GM12878 (cell line): ENCODE measurements around the gene AIP. TPM values are rescaled to one million over a fixed set of nuclear protein-coding genes. Genes with fewer than 3 reads are reported as not detected.

ENCODE experiments used
- ATF7 ChIP-seq: fragments of 450-650 bp; IDR thresholded peaks from 2 replicates; pipeline ENCODE4 v1.6.1; 2016; ENCODE audit warnings: low read depth, mild to moderate bottlenecking
- BCL11A ChIP-seq: IDR thresholded peaks from 2 replicates; pipeline ENCODE4 v1.6.1; 2011; ENCODE audit warnings: low read depth, low read length
- BHLHE40 ChIP-seq, 2 experiments: fragments of 450-650 bp in 1 of 2; IDR thresholded peaks; 2 replicates each; pipeline ENCODE4 v1.6.1; 2011 to 2017; ENCODE audit warnings: low read depth in 2 of 2, borderline replicate concordance in 1 of 2, improper control_type of control experiment in 1 of 2, low read length in 1 of 2, mild to moderate bottlenecking in 1 of 2
- CBX3 ChIP-seq: fragments of 200-600 bp; sonication (generic); IDR thresholded peaks from 2 replicates; pipeline ENCODE4 v1.6.1; 2016; ENCODE audit warnings: low read depth, borderline replicate concordance
- HCFC1 ChIP-seq: fragments of 150-350 bp; IDR thresholded peaks from 2 replicates; pipeline ENCODE4 v1.6.1; 2014; ENCODE audit warnings: low read length
- HDAC2 ChIP-seq: fragments of 200-600 bp; sonication (generic); IDR thresholded peaks from 2 replicates; pipeline ENCODE4 v1.6.1; 2017
- LARP7 ChIP-seq: fragments of 450-650 bp; IDR thresholded peaks from 2 replicates; pipeline ENCODE4 v1.6.1; 2017; ENCODE audit warnings: mild to moderate bottlenecking
- MEF2A ChIP-seq: IDR thresholded peaks from 2 replicates; pipeline ENCODE4 v1.6.1; 2011; ENCODE audit warnings: low read depth, mild to moderate bottlenecking, low read length, moderate library complexity; ENCODE audit not compliant: insufficient read depth
- MXI1 ChIP-seq: fragments of 150-350 bp; IDR thresholded peaks from 2 replicates; pipeline ENCODE4 v1.6.1; 2011; ENCODE audit warnings: low read depth, mild to moderate bottlenecking, inconsistent platforms, low read length, improper control_type of control experiment
- MYB ChIP-seq: fragments of 150-350 bp; IDR thresholded peaks from 2 replicates; pipeline ENCODE4 v1.6.1; 2014; ENCODE audit warnings: mild to moderate bottlenecking, low read depth, low read length, borderline replicate concordance
- NR2C2 ChIP-seq: IDR thresholded peaks from 2 replicates; pipeline ENCODE4 v1.6.1; 2011; ENCODE audit warnings: borderline replicate concordance, low read depth; ENCODE audit not compliant: control insufficient read depth, insufficient read length
- POLR2AphosphoS5 ChIP-seq: IDR thresholded peaks from 2 replicates; pipeline ENCODE4 v1.6.1; 2011; ENCODE audit warnings: mild to moderate bottlenecking, low read length, inconsistent platforms
- POU2F2 ChIP-seq: IDR thresholded peaks from 3 replicates; pipeline ENCODE4 v1.6.1; 2011; ENCODE audit warnings: low read depth, mild to moderate bottlenecking, low read length, borderline replicate concordance
- SMARCA5 ChIP-seq: fragments of 450-650 bp; IDR thresholded peaks from 2 replicates; pipeline ENCODE4 v1.6.1; 2017; ENCODE audit warnings: mild to moderate bottlenecking
- SRF ChIP-seq, 2 experiments: IDR thresholded peaks; 2 replicates each; pipeline ENCODE4 v1.6.1; 2011; ENCODE audit warnings: low read depth in 2 of 2, low read length in 2 of 2, mild to moderate bottlenecking in 1 of 2, moderate library complexity in 1 of 2
- YBX1 ChIP-seq: fragments of 450-650 bp; IDR thresholded peaks from 2 replicates; pipeline ENCODE4 v1.6.1; 2016; ENCODE audit warnings: antibody characterized with exemption
- ZBED1 ChIP-seq: IDR thresholded peaks from 2 replicates; pipeline ENCODE4 v1.6.1; 2016; ENCODE audit warnings: borderline replicate concordance
- ZNF207 ChIP-seq: fragments of 450-650 bp; IDR thresholded peaks from 2 replicates; pipeline ENCODE4 v1.6.1; 2014; ENCODE audit warnings: antibody characterized with exemption, mild to moderate bottlenecking, borderline replicate concordance
- ZNF217 ChIP-seq: fragments of 450-650 bp; IDR thresholded peaks from 2 replicates; pipeline ENCODE4 v1.6.1; 2017; ENCODE audit warnings: antibody characterized with exemption, mild to moderate bottlenecking
- polyA plus RNA-seq, 11 experiments: library from polyadenylated mRNA; depleted of rRNA in 4 of 11; unstranded in 6 of 11; stranded (reverse) in 5 of 11; fragments of >200 nt; fragmentation: Nextera tagmentation in 4 of 11; fragmentation: Illumina TruSeq in 1 of 11; extraction: Ambion mirVana in 4 of 11; extraction: Trizol in 1 of 11; gene quantifications; 1 replicate in 1 of 11; 2 replicates in 10 of 11; pipeline versions ENCODE4 v1.2.1 to v1.2.3, GENCODE V29; 2011 to 2016; ENCODE audit warnings: inconsistent platforms in 2 of 11, missing spikeins in 2 of 11, low read depth in 1 of 11
- total RNA-seq, 4 experiments: library from RNA; depleted of rRNA in 3 of 4; stranded (reverse); fragments of >200 nt in 3 of 4; fragmentation: Illumina TruSeq in 1 of 4; extraction: Trizol in 1 of 4; gene quantifications; 2 replicates each; pipeline versions ENCODE4 v1.2.1 to v1.2.3, GENCODE V29; 2013 to 2021
- TF ChIP-seq, protein P1 (sequence below): fragments of 150-350 bp; IDR thresholded peaks from 2 replicates; pipeline ENCODE4 v1.6.1; 2014; ENCODE audit warnings: mild to moderate bottlenecking, low read depth, low read length
- TF ChIP-seq, protein P2 (sequence below): IDR thresholded peaks from 2 replicates; pipeline ENCODE4 v1.6.1; 2012; ENCODE audit warnings: low read depth, low read length, improper control_type of control experiment
- TF ChIP-seq, protein P3 (sequence below): fragments of 450-650 bp; IDR thresholded peaks from 2 replicates; pipeline ENCODE4 v1.6.1; 2017; ENCODE audit warnings: antibody characterized with exemption, mild to moderate bottlenecking, moderate library complexity
- TF ChIP-seq, protein P4 (sequence below): fragments of 450-650 bp; formaldehyde crosslinking; IDR thresholded peaks from 2 replicates; pipeline ENCODE4 v1.5.0; 2022; ENCODE audit warnings: mild to moderate bottlenecking, missing genetic modification characterization

The AIP gene
- total and polyA plus RNA-seq, 10 of the 15 experiments (the other 5 are each of a cell fraction or from before 2014, with no cell fraction given), result 12.6 to 164 (median 104) TPM

DNA sequence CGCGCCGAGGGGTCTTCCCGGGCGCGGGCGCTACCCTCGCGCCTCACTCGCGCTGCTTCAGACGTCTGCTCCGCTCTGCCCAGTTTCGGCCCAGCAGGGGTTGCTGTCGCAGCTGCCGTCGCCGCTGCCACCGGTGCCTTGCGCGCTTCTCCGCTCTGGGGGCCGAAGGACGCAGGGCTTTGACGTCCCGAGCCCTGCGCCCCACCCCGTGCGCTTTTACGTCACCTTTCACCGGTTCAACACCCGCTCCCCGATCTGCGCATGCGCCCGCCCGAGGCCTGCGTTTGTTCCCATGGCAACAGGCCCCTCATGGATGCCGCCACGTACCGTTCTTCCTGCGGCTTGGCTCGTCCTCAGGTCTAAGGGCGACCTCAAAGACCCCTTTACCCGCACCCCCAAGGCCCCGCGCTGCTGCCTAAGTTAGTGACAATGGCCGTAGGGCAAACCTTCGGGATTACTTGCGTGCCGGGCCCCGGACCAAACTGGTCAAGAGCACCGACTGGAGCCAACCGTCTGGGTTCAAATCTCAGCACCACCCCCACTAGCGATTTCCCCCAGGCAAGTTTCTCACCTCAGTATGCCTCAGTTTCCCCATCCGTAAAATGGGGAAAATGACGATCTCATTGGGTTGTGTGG, 25.8 kb downstream of the AIP start (continued):
- TF ChIP-seq SMARCA5 (peak; percentile 60), CBX3 (no peak), BCL11A (no peak), ZNF207 (peak; percentile 26; the same call in 1 of the 2 replicates), NR2C2 (no peak), ZBED1 (no peak), POU2F2 (no peak; the same call in 2 of the 3 replicates), ATF7 (peak; percentile 72), YBX1 (no peak), LARP7 (peak; percentile 77; the same call in 1 of the 2 replicates), HDAC2 (no peak), POLR2AphosphoS5 (0 out of 2 replicates have a peak, but pooled peaks have one; percentile 26), MYB (no peak), ZNF217 (no peak), MEF2A (no peak), MXI1 (peak; percentile 97), HCFC1 (peak; percentile 49), BHLHE40 (IDR thresholded peaks at IDR 0.05; ENCODE audit: borderline replicate concordance in 1 of 2, low read depth in 2 of 2, low read length in 1 of 2) (no peak), SRF (IDR thresholded peaks at IDR 0.05; ENCODE audit: low read depth in 2 of 2, low read length in 2 of 2) (0 out of 4 replicates have a peak, but pooled peaks of 1 of the 2 experiments have one; percentile 57)
- TF ChIP-seq, protein P1, sequence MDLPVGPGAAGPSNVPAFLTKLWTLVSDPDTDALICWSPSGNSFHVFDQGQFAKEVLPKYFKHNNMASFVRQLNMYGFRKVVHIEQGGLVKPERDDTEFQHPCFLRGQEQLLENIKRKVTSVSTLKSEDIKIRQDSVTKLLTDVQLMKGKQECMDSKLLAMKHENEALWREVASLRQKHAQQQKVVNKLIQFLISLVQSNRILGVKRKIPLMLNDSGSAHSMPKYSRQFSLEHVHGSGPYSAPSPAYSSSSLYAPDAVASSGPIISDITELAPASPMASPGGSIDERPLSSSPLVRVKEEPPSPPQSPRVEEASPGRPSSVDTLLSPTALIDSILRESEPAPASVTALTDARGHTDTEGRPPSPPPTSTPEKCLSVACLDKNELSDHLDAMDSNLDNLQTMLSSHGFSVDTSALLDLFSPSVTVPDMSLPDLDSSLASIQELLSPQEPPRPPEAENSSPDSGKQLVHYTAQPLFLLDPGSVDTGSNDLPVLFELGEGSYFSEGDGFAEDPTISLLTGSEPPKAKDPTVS, result no peak
- TF ChIP-seq, protein P2, sequence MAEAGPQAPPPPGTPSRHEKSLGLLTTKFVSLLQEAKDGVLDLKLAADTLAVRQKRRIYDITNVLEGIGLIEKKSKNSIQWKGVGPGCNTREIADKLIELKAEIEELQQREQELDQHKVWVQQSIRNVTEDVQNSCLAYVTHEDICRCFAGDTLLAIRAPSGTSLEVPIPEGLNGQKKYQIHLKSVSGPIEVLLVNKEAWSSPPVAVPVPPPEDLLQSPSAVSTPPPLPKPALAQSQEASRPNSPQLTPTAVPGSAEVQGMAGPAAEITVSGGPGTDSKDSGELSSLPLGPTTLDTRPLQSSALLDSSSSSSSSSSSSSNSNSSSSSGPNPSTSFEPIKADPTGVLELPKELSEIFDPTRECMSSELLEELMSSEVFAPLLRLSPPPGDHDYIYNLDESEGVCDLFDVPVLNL, result no peak
- TF ChIP-seq, protein P3, sequence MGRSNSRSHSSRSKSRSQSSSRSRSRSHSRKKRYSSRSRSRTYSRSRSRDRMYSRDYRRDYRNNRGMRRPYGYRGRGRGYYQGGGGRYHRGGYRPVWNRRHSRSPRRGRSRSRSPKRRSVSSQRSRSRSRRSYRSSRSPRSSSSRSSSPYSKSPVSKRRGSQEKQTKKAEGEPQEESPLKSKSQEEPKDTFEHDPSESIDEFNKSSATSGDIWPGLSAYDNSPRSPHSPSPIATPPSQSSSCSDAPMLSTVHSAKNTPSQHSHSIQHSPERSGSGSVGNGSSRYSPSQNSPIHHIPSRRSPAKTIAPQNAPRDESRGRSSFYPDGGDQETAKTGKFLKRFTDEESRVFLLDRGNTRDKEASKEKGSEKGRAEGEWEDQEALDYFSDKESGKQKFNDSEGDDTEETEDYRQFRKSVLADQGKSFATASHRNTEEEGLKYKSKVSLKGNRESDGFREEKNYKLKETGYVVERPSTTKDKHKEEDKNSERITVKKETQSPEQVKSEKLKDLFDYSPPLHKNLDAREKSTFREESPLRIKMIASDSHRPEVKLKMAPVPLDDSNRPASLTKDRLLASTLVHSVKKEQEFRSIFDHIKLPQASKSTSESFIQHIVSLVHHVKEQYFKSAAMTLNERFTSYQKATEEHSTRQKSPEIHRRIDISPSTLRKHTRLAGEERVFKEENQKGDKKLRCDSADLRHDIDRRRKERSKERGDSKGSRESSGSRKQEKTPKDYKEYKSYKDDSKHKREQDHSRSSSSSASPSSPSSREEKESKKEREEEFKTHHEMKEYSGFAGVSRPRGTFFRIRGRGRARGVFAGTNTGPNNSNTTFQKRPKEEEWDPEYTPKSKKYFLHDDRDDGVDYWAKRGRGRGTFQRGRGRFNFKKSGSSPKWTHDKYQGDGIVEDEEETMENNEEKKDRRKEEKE, result no peak
- TF ChIP-seq, protein P4, sequence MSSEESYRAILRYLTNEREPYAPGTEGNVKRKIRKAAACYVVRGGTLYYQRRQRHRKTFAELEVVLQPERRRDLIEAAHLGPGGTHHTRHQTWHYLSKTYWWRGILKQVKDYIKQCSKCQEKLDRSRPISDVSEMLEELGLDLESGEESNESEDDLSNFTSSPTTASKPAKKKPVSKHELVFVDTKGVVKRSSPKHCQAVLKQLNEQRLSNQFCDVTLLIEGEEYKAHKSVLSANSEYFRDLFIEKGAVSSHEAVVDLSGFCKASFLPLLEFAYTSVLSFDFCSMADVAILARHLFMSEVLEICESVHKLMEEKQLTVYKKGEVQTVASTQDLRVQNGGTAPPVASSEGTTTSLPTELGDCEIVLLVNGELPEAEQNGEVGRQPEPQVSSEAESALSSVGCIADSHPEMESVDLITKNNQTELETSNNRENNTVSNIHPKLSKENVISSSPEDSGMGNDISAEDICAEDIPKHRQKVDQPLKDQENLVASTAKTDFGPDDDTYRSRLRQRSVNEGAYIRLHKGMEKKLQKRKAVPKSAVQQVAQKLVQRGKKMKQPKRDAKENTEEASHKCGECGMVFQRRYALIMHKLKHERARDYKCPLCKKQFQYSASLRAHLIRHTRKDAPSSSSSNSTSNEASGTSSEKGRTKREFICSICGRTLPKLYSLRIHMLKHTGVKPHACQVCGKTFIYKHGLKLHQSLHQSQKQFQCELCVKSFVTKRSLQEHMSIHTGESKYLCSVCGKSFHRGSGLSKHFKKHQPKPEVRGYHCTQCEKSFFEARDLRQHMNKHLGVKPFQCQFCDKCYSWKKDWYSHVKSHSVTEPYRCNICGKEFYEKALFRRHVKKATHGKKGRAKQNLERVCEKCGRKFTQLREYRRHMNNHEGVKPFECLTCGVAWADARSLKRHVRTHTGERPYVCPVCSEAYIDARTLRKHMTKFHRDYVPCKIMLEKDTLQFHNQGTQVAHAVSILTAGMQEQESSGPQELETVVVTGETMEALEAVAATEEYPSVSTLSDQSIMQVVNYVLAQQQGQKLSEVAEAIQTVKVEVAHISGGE (CRISPR knock-in tag), result no peak
